H1 (cell line): ENCODE data around the gene SLC6A6. TPM values are rescaled to one million over a fixed set of nuclear protein-coding genes. Genes with fewer than 3 reads are reported as not detected.

Source experiments
- CTCF ChIA-PET: fragments of 300-600 bp; sonication (Branson Sonifier 250); formaldehyde crosslinking; loops from one replicate; lab custom pipeline; 2021; ENCODE audit not compliant: partially characterized antibody; lab: Charles Lee
- POLR2A ChIA-PET: fragments of 300-600 bp; sonication (Branson Sonifier 250); formaldehyde crosslinking; loops from one replicate; lab custom pipeline; 2021; ENCODE audit warnings: inconsistent platforms; ENCODE audit not compliant: partially characterized antibody; lab: Charles Lee
- DNase-seq, 2 experiments: peaks; one replicate each; pipeline versions ENCODE4 v3.0.0 to v3.0.0-alpha.2; 2010 to 2022; ENCODE audit warnings: low spot score in 2 of 2, low read depth in 1 of 2, mixed read lengths in 1 of 2
- FAIRE-seq: peaks from 2 replicates; lab custom pipeline; 2011; peaks lifted over from hg19 to GRCh38; lab: Jason Lieb, UNC
- H2AFZ ChIP-seq: 2 replicates; pipeline ENCODE4 v1.8.1; 2012; ENCODE audit warnings: low read length, inconsistent platforms
- H2AK5ac ChIP-seq: 2 replicates; pipeline ENCODE4 v1.6.1; 2013; ENCODE audit warnings: low read depth, low read length
- H2BK120ac ChIP-seq: replicated peaks from 2 replicates; pipeline ENCODE3; 2013; ENCODE audit warnings: low read depth, low read length, inconsistent platforms
- H2BK12ac ChIP-seq: 2 replicates; pipeline ENCODE4 v1.6.1; 2013; ENCODE audit warnings: low read depth, low read length
- H2BK15ac ChIP-seq: 2 replicates; pipeline ENCODE4 v1.6.1; 2013; ENCODE audit warnings: low read length
- H2BK20ac ChIP-seq: 2 replicates; pipeline ENCODE4 v1.6.1; 2013; ENCODE audit warnings: low read length
- H2BK5ac ChIP-seq: 2 replicates; pipeline ENCODE4 v1.6.1; 2013; ENCODE audit warnings: low read depth, low read length
- H3K14ac ChIP-seq: 2 replicates; pipeline ENCODE4 v1.6.1; 2013; ENCODE audit warnings: inconsistent platforms; ENCODE audit not compliant: insufficient read length
- H3K18ac ChIP-seq: 2 replicates; pipeline ENCODE4 v1.6.1; 2013; ENCODE audit warnings: low read length; ENCODE audit errors: extremely low read depth
- H3K23ac ChIP-seq: 2 replicates; pipeline ENCODE4 v1.6.1; 2013; ENCODE audit warnings: inconsistent platforms; ENCODE audit not compliant: insufficient read length
- H3K23me2 ChIP-seq: 2 replicates; pipeline ENCODE4 v1.6.1; 2013; ENCODE audit warnings: low read depth, low read length
- H3K27ac ChIP-seq: 2 replicates; pipeline ENCODE4 v1.6.1; 2011; ENCODE audit warnings: low read depth, low read length, inconsistent platforms
- H3K27me3 ChIP-seq, 4 experiments: replicated peaks in 1 of 4; 1 replicate in 1 of 4; 2 replicates in 3 of 4; pipeline versions ENCODE4 v1.6.1 to v1.8.1; 2011 to 2013; ENCODE audit warnings: low read length in 3 of 4, mild to moderate bottlenecking in 3 of 4, inconsistent platforms in 2 of 4, mixed read lengths in 2 of 4, moderate library complexity in 1 of 4; ENCODE audit not compliant: control insufficient read depth in 3 of 4, insufficient read depth in 3 of 4; ENCODE audit errors: extremely low read depth in 1 of 4
- H3K36me3 ChIP-seq, 4 experiments: 2 replicates each; pipeline versions ENCODE4 v1.6.1 to v1.8.1; 2011 to 2013; ENCODE audit warnings: mild to moderate bottlenecking in 4 of 4, low read length in 3 of 4, moderate library complexity in 2 of 4, control low read depth in 1 of 4, inconsistent platforms in 1 of 4; ENCODE audit not compliant: insufficient read depth in 4 of 4, control insufficient read depth in 2 of 4
- H3K4ac ChIP-seq: replicated peaks from 2 replicates; pipeline ENCODE3; 2013; ENCODE audit warnings: low read length, low read depth, mixed read lengths, inconsistent platforms; ENCODE audit not compliant: insufficient read length
- H3K4me1 ChIP-seq, 4 experiments: replicated peaks in 1 of 4; 1 replicate in 1 of 4; 2 replicates in 3 of 4; pipeline versions ENCODE4 v1.6.1 to v1.8.1; 2011 to 2013; ENCODE audit warnings: low read length in 3 of 4, inconsistent platforms in 2 of 4, mixed read lengths in 1 of 4; ENCODE audit not compliant: insufficient read depth in 4 of 4, control insufficient read depth in 3 of 4
- H3K4me2 ChIP-seq, 2 experiments: 2 replicates each; pipeline versions ENCODE4 v1.6.1 to v1.8.1; 2011 to 2013; ENCODE audit warnings: low read depth in 2 of 2, low read length in 2 of 2, control low read depth in 1 of 2, inconsistent platforms in 1 of 2, mild to moderate bottlenecking in 1 of 2; ENCODE audit not compliant: insufficient read depth in 1 of 2
- H3K4me3 ChIP-seq, 4 experiments: fragments of 200-600, 300-600 bp in 1 of 4; sonication (generic), shearing (Covaris generic), sonication (Bioruptor Twin) in 1 of 4; 2 replicates each; pipeline versions ENCODE4 v1.5.1 to v1.8.1; 2011 to 2016; ENCODE audit warnings: low read length in 4 of 4, low read depth in 3 of 4, control low read depth in 2 of 4, inconsistent platforms in 2 of 4, mild to moderate bottlenecking in 2 of 4, mixed read lengths in 1 of 4, moderate library complexity in 1 of 4; ENCODE audit not compliant: insufficient read depth in 2 of 4; ENCODE audit errors: extremely low read depth in 1 of 4
- H3K56ac ChIP-seq: replicated peaks from 2 replicates; pipeline ENCODE3; 2013; ENCODE audit warnings: low read depth, mild to moderate bottlenecking, mixed read lengths, low read length, inconsistent platforms; ENCODE audit not compliant: insufficient read length
- H3K79me1 ChIP-seq: 2 replicates; pipeline ENCODE4 v1.6.1; 2013; ENCODE audit warnings: low read depth, low read length, control low read depth
- H3K79me2 ChIP-seq, 2 experiments: 2 replicates each; pipeline versions ENCODE4 v1.6.1 to v1.8.1; 2012 to 2013; ENCODE audit warnings: low read length in 2 of 2, mild to moderate bottlenecking in 2 of 2, inconsistent platforms in 1 of 2; ENCODE audit not compliant: insufficient read depth in 2 of 2, control insufficient read depth in 1 of 2
- H3K9ac ChIP-seq, 4 experiments: replicated peaks in 1 of 4; 1 replicate in 1 of 4; 2 replicates in 3 of 4; pipeline versions ENCODE4 v1.6.1 to v1.8.1; 2011 to 2013; ENCODE audit warnings: low read depth in 3 of 4, low read length in 3 of 4, control low read depth in 2 of 4, mild to moderate bottlenecking in 2 of 4, moderate library complexity in 2 of 4, inconsistent platforms in 1 of 4; ENCODE audit errors: extremely low read depth in 1 of 4
- H3K9me3 ChIP-seq, 2 experiments: 2 replicates each; pipeline versions ENCODE4 v1.6.1 to v1.8.1; 2012 to 2013; ENCODE audit warnings: mild to moderate bottlenecking in 2 of 2, moderate library complexity in 2 of 2, control low read depth in 1 of 2, inconsistent platforms in 1 of 2, low read depth in 1 of 2, low read length in 1 of 2, mixed read lengths in 1 of 2; ENCODE audit not compliant: insufficient read depth in 2 of 2
- H4K20me1 ChIP-seq, 2 experiments: replicated peaks in 1 of 2; 2 replicates each; pipeline versions ENCODE3 to v1.8.1; 2011 to 2013; ENCODE audit warnings: inconsistent platforms in 2 of 2, low read length in 2 of 2, mild to moderate bottlenecking in 1 of 2; ENCODE audit not compliant: insufficient read depth in 2 of 2, control insufficient read depth in 1 of 2
- H4K5ac ChIP-seq: 2 replicates; pipeline ENCODE4 v1.6.1; 2013; ENCODE audit warnings: low read length, low read depth, mixed read lengths, inconsistent platforms; ENCODE audit not compliant: insufficient read length
- H4K8ac ChIP-seq: 2 replicates; pipeline ENCODE4 v1.8.0; 2013; ENCODE audit warnings: mild to moderate bottlenecking, moderate library complexity, low read length, inconsistent platforms; ENCODE audit not compliant: insufficient read depth; ENCODE audit errors: extremely low read depth
- H4K91ac ChIP-seq: replicated peaks from 2 replicates; pipeline ENCODE3; 2013; ENCODE audit warnings: low read length, mixed read lengths, inconsistent platforms; ENCODE audit not compliant: insufficient read length
- CBX5 ChIP-seq: fragments of 300-800, 300-1000 bp; sonication (generic); IDR thresholded peaks from 2 replicates; pipeline ENCODE4 v1.7.1; 2016; ENCODE audit warnings: antibody characterized with exemption, low read length, low read depth
- CBX8 ChIP-seq: fragments of 300-800, 300-1000 bp; sonication (generic); IDR thresholded peaks from 2 replicates; pipeline ENCODE4 v1.7.1; 2016; ENCODE audit warnings: low read depth, low read length, borderline replicate concordance
- CREB1 ChIP-seq: IDR thresholded peaks from 2 replicates; pipeline ENCODE4 v1.6.1; 2012; ENCODE audit warnings: inconsistent platforms
- EGR1 ChIP-seq: IDR thresholded peaks from 2 replicates; pipeline ENCODE4 v1.6.1; 2011; ENCODE audit warnings: low read depth, low read length, borderline replicate concordance
- GTF2F1 ChIP-seq: IDR thresholded peaks from 2 replicates; pipeline ENCODE4 v1.6.1; 2012; ENCODE audit warnings: low read depth, low read length, improper control_type of control experiment, borderline replicate concordance
- HDAC2 ChIP-seq, 2 experiments: fragments of 300-600 bp in 1 of 2; sonication (generic) in 1 of 2; IDR thresholded peaks; 2 replicates each; pipeline ENCODE4 v1.6.1; 2011 to 2012; ENCODE audit warnings: low read depth in 2 of 2, low read length in 2 of 2, mild to moderate bottlenecking in 2 of 2, moderate library complexity in 2 of 2, borderline replicate concordance in 1 of 2, inconsistent platforms in 1 of 2
- NANOG ChIP-seq: IDR thresholded peaks from 2 replicates; pipeline ENCODE4 v1.6.1; 2011; ENCODE audit warnings: low read length, low read depth, mild to moderate bottlenecking, inconsistent platforms; ENCODE audit not compliant: insufficient read depth, poor library complexity, severe bottlenecking
- RNF2 ChIP-seq: fragments of 200-900, 300-1000 bp; sonication (generic); IDR thresholded peaks from 2 replicates; pipeline ENCODE4 v1.7.1; 2016; ENCODE audit warnings: borderline replicate concordance, low read depth, mild to moderate bottlenecking, antibody characterized with exemption, low read length; ENCODE audit not compliant: poor library complexity, severe bottlenecking; ENCODE audit errors: missing control alignments
- SIN3A ChIP-seq, 2 experiments: IDR thresholded peaks in 1 of 2; conservative IDR thresholded peaks in 1 of 2; 2 replicates each; pipeline ENCODE4 v1.6.1; 2011 to 2012; ENCODE audit warnings: low read length in 2 of 2, improper control_type of control experiment in 1 of 2, low read depth in 1 of 2, mild to moderate bottlenecking in 1 of 2
- SUZ12 ChIP-seq: fragments of 200-600 bp; sonication (generic); IDR thresholded peaks from 2 replicates; pipeline ENCODE4 v1.6.1; 2012; ENCODE audit warnings: mild to moderate bottlenecking, inconsistent platforms, low read length, moderate library complexity, mixed read lengths
- TAF1 ChIP-seq: IDR thresholded peaks from 2 replicates; pipeline ENCODE4 v1.6.1; 2011; ENCODE audit warnings: mild to moderate bottlenecking, low read depth, low read length
- WGBS, 2 experiments: shearing (Covaris generic) in 1 of 2; methylation state at CpG; one replicate each; pipeline versions ENCODE4 v1.1.6 to v1.1.7; 2013 to 2015; ENCODE audit warnings: low lambda C conversion rate in 2 of 2, mixed read lengths in 2 of 2, inconsistent platforms in 1 of 2, low coverage in 1 of 2, missing lambda C conversion rate in 1 of 2; ENCODE audit not compliant: insufficient replicate concordance in 2 of 2, insufficient coverage in 1 of 2, insufficient read length in 1 of 2; ENCODE audit errors: extremely low coverage in 1 of 2, missing lambda C conversion rate in 1 of 2; 5-methylcytosine and 5-hydroxymethylcytosine counted together
- polyA plus RNA-seq, 7 experiments: library from polyadenylated mRNA; depleted of rRNA in 3 of 7; stranded (reverse) in 5 of 7; unstranded in 2 of 7; fragments of >200 nt in 5 of 7; fragments of 200-250 nt in 2 of 7; gene quantifications; 1 replicate in 5 of 7; 2 replicates in 1 of 7; 4 replicates in 1 of 7; pipeline versions ENCODE4 v1.2.1 to v1.2.3, GENCODE V29; 2011 to 2013; ENCODE audit warnings: missing spikeins in 2 of 7, mixed read lengths in 2 of 7
- total RNA-seq: library from RNA; stranded (reverse); fragmentation: NEBNext Ultra II Directional; extraction: Animal tissue kit (Norgen Biotek cat#: 25700); gene quantifications from 2 replicates; pipeline ENCODE4 v1.2.1, GENCODE V29; 2021
- TF ChIP-seq, protein P1 (sequence below): IDR thresholded peaks from 2 replicates; pipeline ENCODE4 v1.6.1; 2011; ENCODE audit warnings: low read depth, mild to moderate bottlenecking, low read length; ENCODE audit not compliant: insufficient read depth

SLC6A6 gene
- total and polyA plus RNA-seq, 2 of the 8 experiments (the other 6 are each of a cell fraction or from before 2014, with no cell fraction given) = 66.2 to 144 TPM

DNA sequence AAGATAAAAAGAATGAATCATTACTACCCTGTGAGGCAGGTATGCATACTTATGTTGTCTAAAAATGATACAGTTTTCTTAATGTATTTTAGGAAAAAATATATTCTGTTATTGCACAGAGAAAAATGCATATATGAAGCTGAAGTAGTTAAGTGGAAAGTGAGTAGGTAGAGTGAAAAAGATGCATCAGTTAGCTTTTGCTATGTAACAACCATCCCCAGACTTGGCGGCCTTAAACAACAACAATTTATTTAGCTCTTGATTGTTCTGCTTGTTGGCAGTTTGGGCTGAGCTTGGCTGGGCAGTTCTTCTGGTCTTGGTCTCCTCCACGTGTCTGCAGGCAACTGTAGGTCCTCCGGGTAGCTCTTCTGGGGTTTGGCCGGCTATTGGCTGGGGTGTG lies 45.7 kb downstream of the SLC6A6 start:
- H2BK15ac ChIP-seq = no peak overlapping the region
- H3K18ac ChIP-seq = no peak overlapping the region
- H3K56ac ChIP-seq = no peak overlapping the region
- 78% methylated on average over 4 of the region's 4 CpGs; no CpG with 5 or more reads in 1 of the 2 experiments for WGBS, 2 experiments
- H2AFZ ChIP-seq = no peak overlapping the region
- no peak overlapping the region for H3K27ac ChIP-seq
- H3K36me3 ChIP-seq = peaks cover 27 to 71% (median 53%) of the 10 kb centered on the region in 4 experiments
- H2AK5ac ChIP-seq = no peak overlapping the region
- H3K27me3 ChIP-seq = no peaks in the 10 kb centered on the region; a peak in 1 of 7 replicates
- peaks cover 4 to 10% of the 10 kb centered on the region in 2 experiments for H4K20me1 ChIP-seq
- no peaks in the 10 kb centered on the region for H3K9me3 ChIP-seq
- H4K8ac ChIP-seq = no peak overlapping the region
- H2BK20ac ChIP-seq = no peak overlapping the region
- no peak overlapping the region for H3K4me3 ChIP-seq
- no peak overlapping the region for H3K4ac ChIP-seq
- no peaks in the 10 kb centered on the region for H3K4me1 ChIP-seq
- POLR2A ChIA-PET = interaction anchor here (0.6 to 0.7 kb wide), 2 partner anchors 166 to 176 kb away, joined by 3 to 4 read pairs; no protein-coding TSS in a partner anchor
- peaks cover 9% of the 10 kb centered on the region; the same call in 1 of the 2 replicates for H3K79me1 ChIP-seq
- H2BK120ac ChIP-seq = no peak overlapping the region
- no peak overlapping the region for H2BK12ac ChIP-seq
- no peak overlapping the region for H2BK5ac ChIP-seq
- CTCF ChIA-PET = interaction anchor here (0.6 to 2.4 kb wide), 7 partner anchors 9 to 181 kb away, joined by 3 to 9 read pairs (median 4); no protein-coding TSS in a partner anchor
- no peak for DNase-seq
- H3K14ac ChIP-seq = no peak overlapping the region
- no peak overlapping the region for H3K9ac ChIP-seq
- peaks cover 6% of the 10 kb centered on the region; the same call in 1 of the 2 replicates for H3K23me2 ChIP-seq
- H3K23ac ChIP-seq = no peak overlapping the region
- no peak overlapping the region for H4K5ac ChIP-seq
- H3K4me2 ChIP-seq = no peak overlapping the region
- H3K79me2 ChIP-seq = no peaks in the 10 kb centered on the region
- no peak for FAIRE-seq
- H4K91ac ChIP-seq = no peak overlapping the region
- TF ChIP-seq CREB1 (no peak), HDAC2 (IDR thresholded peaks at IDR 0.05; ENCODE audit: borderline replicate concordance in 1 of 2, low read depth in 2 of 2, low read length in 2 of 2) (no peak), TAF1 (no peak), CBX8 (no peak), SUZ12 (no peak), NANOG (no peak), GTF2F1 (no peak), SIN3A (conservative IDR thresholded peaks at IDR 0.05 in 1 of 2, IDR thresholded peaks at IDR 0.05 in 1 of 2; ENCODE audit: low read depth in 1 of 2, low read length in 2 of 2) (no peak), RNF2 (no peak), EGR1 (no peak), CBX5 (no peak)
- TF ChIP-seq, protein P1, sequence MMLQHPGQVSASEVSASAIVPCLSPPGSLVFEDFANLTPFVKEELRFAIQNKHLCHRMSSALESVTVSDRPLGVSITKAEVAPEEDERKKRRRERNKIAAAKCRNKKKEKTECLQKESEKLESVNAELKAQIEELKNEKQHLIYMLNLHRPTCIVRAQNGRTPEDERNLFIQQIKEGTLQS = no peak
